Lung microvascular endothelial cell (primary cell): ENCODE data around the gene SSBP4. TPM values are rescaled to one million over a fixed set of nuclear protein-coding genes. Genes with fewer than 3 reads are reported as not detected.

ENCODE experiments used
- DNase-seq, 2 donors: peaks; one replicate each; pipeline versions ENCODE4 v3.0.0 to v3.0.0-alpha.2; 2010; ENCODE audit warnings: low read depth in 2 of 2
- total RNA-seq: library from RNA; depleted of rRNA; stranded (reverse); fragments of >200 nt; gene quantifications from 2 replicates; pipeline ENCODE4 v1.2.1, GENCODE V29; 2014

Gene SSBP4
- total RNA-seq, 1 donor from 2014 or later: 45.8 TPM

GRCh38 chr19:18467978-18468377 lies 48.8 kb downstream of the SSBP4 start:
- DNase-seq: no peak

DNA sequence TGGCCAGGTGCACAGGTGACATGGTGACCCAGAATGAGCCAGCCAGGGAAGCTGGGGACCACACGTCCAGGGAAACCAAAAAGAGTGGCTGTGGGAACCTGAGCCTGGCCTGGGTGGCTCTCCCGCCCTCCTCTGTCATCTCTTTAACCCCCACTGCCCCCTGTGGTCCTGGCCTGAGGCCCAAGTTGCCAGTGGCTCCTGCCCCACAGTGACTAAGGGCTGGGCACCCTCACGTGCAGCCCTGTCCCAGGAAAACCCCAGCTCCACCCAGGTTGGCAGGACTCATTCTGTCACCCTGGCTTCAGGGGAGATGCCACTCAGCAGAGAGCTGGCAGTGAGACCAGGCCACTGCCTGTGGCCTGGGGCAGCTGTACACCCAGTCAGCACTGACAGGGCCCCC lies 49.3 kb downstream of the SSBP4 start:
- no peak for DNase-seq

DNA sequence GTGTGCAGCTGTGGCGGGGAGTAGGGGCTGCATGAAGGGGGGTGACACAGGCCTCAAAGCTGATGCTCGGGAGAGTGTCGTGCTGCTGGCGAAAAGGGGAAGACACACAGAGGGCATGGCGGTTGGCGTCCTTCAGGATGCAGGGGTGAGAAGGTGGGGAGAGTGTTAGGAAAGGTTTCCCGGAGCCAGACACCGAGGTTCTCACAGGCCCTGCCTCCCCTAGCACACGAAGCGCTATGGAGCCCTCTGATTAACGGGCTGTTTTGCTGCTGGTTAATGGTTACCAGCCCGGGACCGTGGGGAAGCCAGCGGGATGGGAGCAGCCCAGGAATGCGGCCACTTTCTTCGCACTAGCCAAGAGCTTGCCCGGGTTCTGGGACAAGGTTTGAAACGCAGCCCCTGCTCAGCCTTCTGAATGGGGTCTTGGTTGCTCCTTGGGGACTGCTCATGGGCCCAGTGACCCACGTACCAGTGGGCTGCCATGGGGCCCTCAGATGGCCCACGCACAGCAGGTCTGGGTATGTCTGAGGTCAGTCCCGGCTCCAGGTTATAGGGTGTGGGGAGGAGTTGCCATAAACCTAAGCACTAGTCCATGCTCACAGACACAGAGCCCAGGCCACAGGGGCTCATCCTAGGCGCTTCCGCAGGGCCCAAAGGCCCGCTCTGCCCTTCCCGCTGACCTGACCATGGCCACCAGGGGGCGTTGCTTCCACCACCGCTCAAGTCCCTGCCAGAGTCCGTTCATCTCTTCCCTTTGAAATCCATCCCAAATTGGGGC lies 50.1 kb downstream of the SSBP4 start:
- DNase-seq: peak; percentile 77 to 85

DNA sequence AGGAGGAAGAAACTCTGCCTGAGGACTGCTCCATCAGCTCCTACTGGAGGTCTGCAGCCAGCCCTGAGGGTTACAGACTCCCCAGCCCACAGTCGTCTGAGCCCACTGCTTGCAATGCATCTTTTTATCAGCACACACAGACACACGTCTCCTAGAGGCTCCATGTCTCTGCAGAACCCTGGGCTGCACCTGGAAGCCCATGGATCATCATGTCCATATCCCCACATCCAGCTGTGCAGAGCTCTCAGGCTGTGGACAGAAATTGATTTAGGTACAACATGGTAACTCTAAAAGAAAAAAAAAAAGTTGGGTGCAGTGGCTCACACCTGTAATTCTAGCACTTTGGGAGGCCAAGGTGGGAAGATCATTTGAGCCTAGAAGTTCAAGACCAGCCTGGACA lies 51.6 kb downstream of the SSBP4 start:
- no peak for DNase-seq

DNA sequence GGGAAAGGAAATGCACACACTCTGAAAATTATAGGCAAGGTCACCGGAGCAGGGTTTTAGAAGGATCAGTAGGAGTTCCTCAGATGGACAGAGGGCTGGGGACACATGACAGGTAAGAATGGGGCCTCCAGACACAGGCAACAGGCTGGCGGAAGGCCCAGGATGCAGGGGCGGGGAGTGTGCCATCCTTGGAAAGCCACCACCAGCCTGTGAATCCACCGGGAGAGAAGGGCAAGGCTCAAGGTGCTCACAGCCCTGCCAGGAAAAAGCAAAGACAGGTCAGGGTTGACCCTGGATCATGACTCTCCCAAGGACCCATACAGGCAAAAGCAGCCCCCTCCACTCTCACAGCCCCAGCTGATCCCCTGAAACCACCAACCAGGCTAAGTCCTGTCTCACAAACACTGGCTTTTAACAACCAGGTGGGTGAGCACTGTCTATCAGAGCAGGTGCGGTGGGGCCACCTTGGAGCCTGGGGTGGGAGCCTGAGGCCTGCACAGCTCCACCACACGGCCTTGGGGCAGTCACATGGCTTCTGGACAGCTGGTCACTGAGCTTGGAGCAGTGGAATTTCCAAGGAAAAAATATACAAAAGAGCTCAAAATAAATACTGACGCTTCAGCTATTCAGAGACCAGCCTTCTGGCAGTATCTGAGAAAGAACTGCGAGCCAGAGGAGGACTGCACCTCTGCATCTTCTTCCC lies 54.0 kb downstream of the SSBP4 start:
- no peak for DNase-seq

- no peak for DNase-seq
Observed at GRCh38 chr19:18473706-18474087, 54.5 kb downstream of the SSBP4 start.

- no peak for DNase-seq
Observed at GRCh38 chr19:18474366-18474887, 55.2 kb downstream of the SSBP4 start.

- DNase-seq: no peak
Observed at GRCh38 chr19:18475004-18475453, 55.8 kb downstream of the SSBP4 start.

DNA sequence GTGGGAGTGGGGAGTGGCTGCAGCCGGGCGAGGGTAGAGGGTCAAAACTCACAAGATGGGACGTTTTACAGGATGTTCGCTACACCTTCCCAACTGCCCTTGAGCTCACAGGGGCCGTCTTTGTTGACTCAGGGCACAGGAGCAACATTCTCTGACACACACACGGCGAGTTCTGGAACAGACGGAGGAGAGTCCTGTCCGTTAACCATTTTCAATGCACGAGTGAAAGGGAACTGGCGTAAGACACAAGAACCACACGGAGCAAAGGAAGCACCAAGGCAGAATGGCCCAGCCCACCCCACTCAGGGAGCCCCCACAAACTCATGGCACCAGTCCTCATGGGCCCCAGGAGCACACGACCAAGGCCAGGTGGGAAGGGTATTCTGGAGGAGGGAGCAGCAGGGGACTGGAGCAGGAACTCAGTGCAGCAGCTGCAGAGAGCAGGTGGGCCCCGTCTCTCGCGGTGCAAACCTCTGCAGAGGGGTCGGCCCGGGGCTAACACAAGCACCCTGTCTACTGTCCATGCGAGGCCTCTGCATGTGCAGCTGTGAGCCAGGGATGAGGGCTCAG lies 56.6 kb downstream of the SSBP4 start:
- no peak for DNase-seq

- no peak for DNase-seq
Observed at GRCh38 chr19:18476507-18477041, 57.4 kb downstream of the SSBP4 start.

- no peak for DNase-seq
Observed at GRCh38 chr19:18477042-18477779, 58.0 kb downstream of the SSBP4 start.

DNA sequence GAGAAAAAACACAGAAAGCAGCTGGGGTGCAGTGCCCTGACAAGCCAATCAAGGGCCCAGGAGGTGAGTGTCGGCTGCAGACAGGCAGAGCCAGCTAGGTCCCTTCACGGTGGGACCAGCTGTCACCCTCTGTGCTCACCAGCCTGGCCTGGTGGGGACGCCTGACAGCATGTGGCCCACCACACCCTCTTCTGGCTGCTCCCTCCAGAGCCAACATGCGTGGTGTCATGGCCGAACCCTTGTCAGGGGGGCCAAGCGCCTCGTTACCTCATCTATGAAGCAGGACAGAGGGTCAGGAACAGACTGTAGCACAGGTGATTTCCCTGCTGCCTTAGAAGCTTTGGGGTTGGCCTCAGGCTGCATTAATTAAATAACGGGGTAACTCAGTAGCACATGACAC lies 58.8 kb downstream of the SSBP4 start:
- no peak for DNase-seq

- peak; percentile 69 to 78 for DNase-seq
Observed at GRCh38 chr19:18478545-18479311, 59.5 kb downstream of the SSBP4 start.

GRCh38 chr19:18480006-18480691 lies 61.0 kb downstream of the SSBP4 start:
- peak; percentile 48 to 60 for DNase-seq

GRCh38 chr19:18481505-18482222 lies 62.5 kb downstream of the SSBP4 start:
- no peak for DNase-seq

GRCh38 chr19:18483119-18483890 lies 64.1 kb downstream of the SSBP4 start:
- DNase-seq: no peak
